SK-N-DZ (cell line): Measurements from ENCODE around the gene CLIP2. TPM values are rescaled to one million over a fixed set of nuclear protein-coding genes. Genes with fewer than 3 reads are reported as not detected.
"Not testable (repeated sequence)": the region's sequence is repeated elsewhere in the genome, so short reads cannot be mapped to it uniquely, and the experiment has no call there.

Source experiments
- DNase-seq: peaks from one replicate; pipeline ENCODE4 v3.0.0-alpha.2; 2015; ENCODE audit warnings: low spot score
- polyA plus RNA-seq, 2 experiments: library from polyadenylated mRNA; depleted of rRNA; stranded (reverse); fragments of >200 nt; gene quantifications; 2 replicates each; pipeline ENCODE4 v1.2.3, GENCODE V29; 2014

Gene CLIP2
- polyA plus RNA-seq (2014; cell fraction: cytosol; rRNA removed): 5.3 and 11.7 TPM in 2 replicates
- polyA plus RNA-seq (2014; cell fraction: nucleus; rRNA removed): 4.5 and 5.8 TPM in 2 replicates

- peak; percentile 70 for DNase-seq
Measured at GRCh38 chr7:74289018-74289658, at the start of gene CLIP2. Gene CLIP2 (plus strand): TSS chr7:74289407. CDS start chr7:74317547, 28,140 bp downstream.

GRCh38 chr7:74240482-74240881, 48.7 kb upstream of the CLIP2 start:
- no peak for DNase-seq

- DNase-seq: no peak
Measured at GRCh38 chr7:74242122-74242443, 47.1 kb upstream of the CLIP2 start.

GRCh38 chr7:74246497-74246896, 42.7 kb upstream of the CLIP2 start:
- no peak for DNase-seq

GRCh38 chr7:74248156-74248555, 41.1 kb upstream of the CLIP2 start:
- DNase-seq: no peak

- DNase-seq: not testable (repeated sequence)
Measured at GRCh38 chr7:74249058-74249457, 40.1 kb upstream of the CLIP2 start.

- DNase-seq: no peak
Measured at GRCh38 chr7:74252893-74253292, 36.3 kb upstream of the CLIP2 start.

- DNase-seq: no peak
Measured at GRCh38 chr7:74253331-74253730, 35.9 kb upstream of the CLIP2 start.

- no peak for DNase-seq
Measured at GRCh38 chr7:74253835-74254128, 35.4 kb upstream of the CLIP2 start.

GRCh38 chr7:74254129-74254857, 34.9 kb upstream of the CLIP2 start, which contains the start of gene RFC2:
Gene RFC2 (minus strand): TSS chr7:74254399. CDS start chr7:74254383, 16 bp downstream.
- peak; percentile 93 for DNase-seq

GRCh38 chr7:74254858-74255379, 34.3 kb upstream of the CLIP2 start:
- DNase-seq: no peak

GRCh38 chr7:74255461-74255860, 33.7 kb upstream of the CLIP2 start:
- DNase-seq: not testable (repeated sequence)

GRCh38 chr7:74256491-74257408, 32.5 kb upstream of the CLIP2 start:
- DNase-seq: no peak

GRCh38 chr7:74258639-74259038, 30.6 kb upstream of the CLIP2 start:
- no peak for DNase-seq

GRCh38 chr7:74262639-74263398, 26.4 kb upstream of the CLIP2 start:
- peak; percentile 51 for DNase-seq

- peak; percentile 55 for DNase-seq
Measured at GRCh38 chr7:74263399-74264120, 25.6 kb upstream of the CLIP2 start.

GRCh38 chr7:74266191-74266963, 22.8 kb upstream of the CLIP2 start:
- DNase-seq: no peak

- DNase-seq: no peak
Measured at GRCh38 chr7:74267756-74268565, 21.2 kb upstream of the CLIP2 start.

GRCh38 chr7:74269757-74270277, 19.4 kb upstream of the CLIP2 start:
- DNase-seq: peak; percentile 71
